ENCODE measurements around the gene EFCAB11.
A peak's percentile ranks its signal among the peaks of the same experiment; 100 is the strongest.

EFCAB11 gene

GRCh38 chr14:89918721-89919120 lies 35.8 kb downstream of the EFCAB11 start:
- no peak for DNase-seq (ENCODE audit: low read depth)
- no peak overlapping the region for H3K4me3 ChIP-seq (ENCODE audit: low read depth, low read length)
- TF ChIP-seq MYC (IDR thresholded peaks at IDR 0.05; ENCODE audit: low read depth, low read length) (no peak), CTCF (IDR thresholded peaks at IDR 0.05; ENCODE audit: low read depth, low read length) (no peak)

GRCh38 chr14:89915114-89915878 lies 39.2 kb downstream of the EFCAB11 start:
- peak; percentile 60 for DNase-seq (ENCODE audit: low read depth)
- H3K4me3 ChIP-seq (ENCODE audit: low read depth, low read length): no peak overlapping the region
- TF ChIP-seq CTCF (IDR thresholded peaks at IDR 0.05; ENCODE audit: low read depth, low read length) (peak; percentile 93), POLR2A (IDR thresholded peaks at IDR 0.05; ENCODE audit: extremely low read depth, insufficient read length) (no peak)

GRCh38 chr14:89912667-89913211 lies 41.8 kb downstream of the EFCAB11 start:
- DNase-seq (ENCODE audit: low read depth): no peak
- no peak overlapping the region for H3K4me3 ChIP-seq (ENCODE audit: low read depth, low read length)
- TF ChIP-seq MYC (IDR thresholded peaks at IDR 0.05; ENCODE audit: low read depth, low read length) (no peak), POLR2A (IDR thresholded peaks at IDR 0.05; ENCODE audit: extremely low read depth, insufficient read length) (no peak), MAX (IDR thresholded peaks at IDR 0.05; ENCODE audit: low read depth, low read length) (no peak), CTCF (IDR thresholded peaks at IDR 0.05; ENCODE audit: low read depth, low read length) (no peak)

GRCh38 chr14:89912221-89912620 lies 42.3 kb downstream of the EFCAB11 start:
- TF ChIP-seq CTCF (IDR thresholded peaks at IDR 0.05; ENCODE audit: low read depth, low read length) (no peak), POLR2A (IDR thresholded peaks at IDR 0.05; ENCODE audit: extremely low read depth, insufficient read length) (no peak), MAX (IDR thresholded peaks at IDR 0.05; ENCODE audit: low read depth, low read length) (no peak), MYC (IDR thresholded peaks at IDR 0.05; ENCODE audit: low read depth, low read length) (no peak)
- DNase-seq (ENCODE audit: low read depth): no peak
- H3K4me3 ChIP-seq (ENCODE audit: low read depth, low read length): no peak overlapping the region

- TF ChIP-seq CTCF (IDR thresholded peaks at IDR 0.05; ENCODE audit: low read depth, low read length) (no peak), MAX (IDR thresholded peaks at IDR 0.05; ENCODE audit: low read depth, low read length) (no peak)
- no peak overlapping the region for H3K4me3 ChIP-seq (ENCODE audit: low read depth, low read length)
- DNase-seq (ENCODE audit: low read depth): no peak
Observed at GRCh38 chr14:89911010-89911919, 43.3 kb downstream of the EFCAB11 start.
